Measurements from ENCODE around the gene C22orf39. TPM values are rescaled to one million over a fixed set of nuclear protein-coding genes. Genes with fewer than 3 reads are reported as not detected.
A peak's percentile ranks its signal among the peaks of the same experiment; 100 is the strongest.

The C22orf39 gene
- total RNA-seq, 2 experiments from 2014 or later: 21.7 to 23.6 TPM

GRCh38 chr22:19434401-19434800, 13.1 kb downstream of the C22orf39 start:
- H3K4me1 Mint-ChIP-seq: peaks cover 24% of the 10 kb centered on the region
- no peak for DNase-seq
- H3K9me3 Mint-ChIP-seq: no peaks in the 10 kb centered on the region
- peaks cover 42% of the 10 kb centered on the region for H3K36me3 Mint-ChIP-seq
- peak overlapping the region; percentile 42 for H3K4me3 Mint-ChIP-seq
- peak overlapping the region; percentile 48 for H3K27ac Mint-ChIP-seq
- no peaks in the 10 kb centered on the region for H3K27me3 Mint-ChIP-seq

GRCh38 chr22:19432133-19432851, 15.2 kb downstream of the C22orf39 start, which contains the start of gene MRPL40:
Gene MRPL40, plus strand, starts transcription at chr22:19432545. Its CDS starts 10 bp downstream, at chr22:19432555.
- peaks cover 49% of the 10 kb centered on the region for H3K36me3 Mint-ChIP-seq
- no peaks in the 10 kb centered on the region for H3K27me3 Mint-ChIP-seq
- H3K4me3 Mint-ChIP-seq: peak within 1 kb of the TSS; percentile 90
- H3K4me1 Mint-ChIP-seq: peaks cover 37% of the 10 kb centered on the region
- H3K9me3 Mint-ChIP-seq: no peaks in the 10 kb centered on the region
- DNase-seq: peak; percentile 96
- H3K27ac Mint-ChIP-seq: peak within 1 kb of the TSS; percentile 92

- DNase-seq: peak; percentile 89
- no peaks in the 10 kb centered on the region for H3K27me3 Mint-ChIP-seq
- no peaks in the 10 kb centered on the region for H3K9me3 Mint-ChIP-seq
- H3K4me3 Mint-ChIP-seq: peak within 1 kb of the TSS; percentile 90
- peak within 1 kb of the TSS; percentile 92 for H3K27ac Mint-ChIP-seq
- H3K4me1 Mint-ChIP-seq: peaks cover 39% of the 10 kb centered on the region
- H3K36me3 Mint-ChIP-seq: peaks cover 48% of the 10 kb centered on the region
These were observed 15.8 kb downstream of the C22orf39 start, which contains the start of gene HIRA for GRCh38 chr22:19431649-19432132. Gene HIRA, minus strand, starts transcription at chr22:19431733. Its CDS starts 257 bp downstream, at chr22:19431476.

- peaks cover 42% of the 10 kb centered on the region for H3K4me1 Mint-ChIP-seq
- peak overlapping the region; percentile 79 for H3K27ac Mint-ChIP-seq
- no peaks in the 10 kb centered on the region for H3K27me3 Mint-ChIP-seq
- no peaks in the 10 kb centered on the region for H3K9me3 Mint-ChIP-seq
- H3K36me3 Mint-ChIP-seq: peaks cover 48% of the 10 kb centered on the region
- DNase-seq: peak; percentile 34
- peak overlapping the region; percentile 84 for H3K4me3 Mint-ChIP-seq
These were observed 16.5 kb downstream of the C22orf39 start for GRCh38 chr22:19430890-19431541.

- H3K4me1 Mint-ChIP-seq: peaks cover 41% of the 10 kb centered on the region
- no peaks in the 10 kb centered on the region for H3K27me3 Mint-ChIP-seq
- peaks cover 46% of the 10 kb centered on the region for H3K36me3 Mint-ChIP-seq
- H3K4me3 Mint-ChIP-seq: peak overlapping the region; percentile 84
- H3K27ac Mint-ChIP-seq: peak overlapping the region; percentile 79
- DNase-seq: peak; percentile 12
- H3K9me3 Mint-ChIP-seq: no peaks in the 10 kb centered on the region
These were observed 17.3 kb downstream of the C22orf39 start for GRCh38 chr22:19429950-19430889.

GRCh38 chr22:19424186-19424500, 23.4 kb downstream of the C22orf39 start:
- H3K4me1 Mint-ChIP-seq: peaks cover 53% of the 10 kb centered on the region
- no peak overlapping the region for H3K4me3 Mint-ChIP-seq

GRCh38 chr22:19422440-19423301, 24.8 kb downstream of the C22orf39 start:
- H3K4me1 Mint-ChIP-seq: peaks cover 47% of the 10 kb centered on the region
- peaks cover 21% of the 10 kb centered on the region for H3K36me3 Mint-ChIP-seq
- no peak for DNase-seq
- H3K27ac Mint-ChIP-seq: no peak overlapping the region
- no peak overlapping the region for H3K4me3 Mint-ChIP-seq
- H3K27me3 Mint-ChIP-seq: no peaks in the 10 kb centered on the region
- H3K9me3 Mint-ChIP-seq: no peaks in the 10 kb centered on the region

More at GRCh38 chr22:19424186-19424500, 23.4 kb downstream of the C22orf39 start:
- no peaks in the 10 kb centered on the region for H3K9me3 Mint-ChIP-seq
- no peaks in the 10 kb centered on the region for H3K27me3 Mint-ChIP-seq
- no peak for DNase-seq
- no peak overlapping the region for H3K27ac Mint-ChIP-seq
- peaks cover 25% of the 10 kb centered on the region for H3K36me3 Mint-ChIP-seq

- H3K27ac Mint-ChIP-seq: peak overlapping the region; percentile 81
- H3K4me1 Mint-ChIP-seq: peaks cover 41% of the 10 kb centered on the region
- peaks cover 25% of the 10 kb centered on the region for H3K36me3 Mint-ChIP-seq
- no peak for DNase-seq
- no peaks in the 10 kb centered on the region for H3K9me3 Mint-ChIP-seq
- H3K27me3 Mint-ChIP-seq: no peaks in the 10 kb centered on the region
- H3K4me3 Mint-ChIP-seq: peak overlapping the region; percentile 13
These were observed 27.2 kb downstream of the C22orf39 start for GRCh38 chr22:19420321-19420720.

- Mint-ChIP-seq H3K4me1 (peaks cover 41% of the 10 kb centered on the region), H3K36me3 (peaks cover 25% of the 10 kb centered on the region), H3K27ac (peak overlapping the region; percentile 81), H3K27me3 (no peaks in the 10 kb centered on the region), H3K9me3 (no peaks in the 10 kb centered on the region), H3K4me3 (peak overlapping the region; percentile 13)
- peak; percentile 40 for DNase-seq
These were observed 27.9 kb downstream of the C22orf39 start for GRCh38 chr22:19419464-19420178.

- H3K9me3 Mint-ChIP-seq: no peaks in the 10 kb centered on the region
- H3K36me3 Mint-ChIP-seq: peaks cover 25% of the 10 kb centered on the region
- no peak for DNase-seq
- H3K27me3 Mint-ChIP-seq: no peaks in the 10 kb centered on the region
- peak overlapping the region; percentile 81 for H3K27ac Mint-ChIP-seq
- no peak overlapping the region for H3K4me3 Mint-ChIP-seq
- peaks cover 42% of the 10 kb centered on the region for H3K4me1 Mint-ChIP-seq
These were observed 28.4 kb downstream of the C22orf39 start for GRCh38 chr22:19419086-19419463.

- H3K4me1 Mint-ChIP-seq: peaks cover 16% of the 10 kb centered on the region
- no peaks in the 10 kb centered on the region for H3K27me3 Mint-ChIP-seq
- no peak for DNase-seq
- H3K4me3 Mint-ChIP-seq: no peak overlapping the region
- H3K36me3 Mint-ChIP-seq: peaks cover 20% of the 10 kb centered on the region
- no peaks in the 10 kb centered on the region for H3K9me3 Mint-ChIP-seq
- peak overlapping the region; percentile 14 for H3K27ac Mint-ChIP-seq
These were observed 34.6 kb downstream of the C22orf39 start for GRCh38 chr22:19412923-19413322.

GRCh38 chr22:19412478-19412877, 35.0 kb downstream of the C22orf39 start:
- Mint-ChIP-seq H3K4me3 (no peak overlapping the region), H3K4me1 (peaks cover 16% of the 10 kb centered on the region), H3K27ac (no peak overlapping the region), H3K27me3 (no peaks in the 10 kb centered on the region), H3K36me3 (peaks cover 18% of the 10 kb centered on the region), H3K9me3 (no peaks in the 10 kb centered on the region)
- DNase-seq: no peak

GRCh38 chr22:19411690-19412045, 35.8 kb downstream of the C22orf39 start:
- H3K27ac Mint-ChIP-seq: no peak overlapping the region
- peaks cover 12% of the 10 kb centered on the region for H3K36me3 Mint-ChIP-seq
- H3K27me3 Mint-ChIP-seq: no peaks in the 10 kb centered on the region
- no peak overlapping the region for H3K4me3 Mint-ChIP-seq
- peaks cover 16% of the 10 kb centered on the region for H3K4me1 Mint-ChIP-seq
- DNase-seq: no peak
- H3K9me3 Mint-ChIP-seq: no peaks in the 10 kb centered on the region

Data from activated naive CD8-positive, alpha-beta T cell treated with anti-CD3 and anti-CD28 coated beads for 36 hours (primary cell).